ENCODE data around the gene HOXA11.
A peak's percentile ranks its signal among the peaks of the same experiment; 100 is the strongest.

Gene HOXA11

DNA sequence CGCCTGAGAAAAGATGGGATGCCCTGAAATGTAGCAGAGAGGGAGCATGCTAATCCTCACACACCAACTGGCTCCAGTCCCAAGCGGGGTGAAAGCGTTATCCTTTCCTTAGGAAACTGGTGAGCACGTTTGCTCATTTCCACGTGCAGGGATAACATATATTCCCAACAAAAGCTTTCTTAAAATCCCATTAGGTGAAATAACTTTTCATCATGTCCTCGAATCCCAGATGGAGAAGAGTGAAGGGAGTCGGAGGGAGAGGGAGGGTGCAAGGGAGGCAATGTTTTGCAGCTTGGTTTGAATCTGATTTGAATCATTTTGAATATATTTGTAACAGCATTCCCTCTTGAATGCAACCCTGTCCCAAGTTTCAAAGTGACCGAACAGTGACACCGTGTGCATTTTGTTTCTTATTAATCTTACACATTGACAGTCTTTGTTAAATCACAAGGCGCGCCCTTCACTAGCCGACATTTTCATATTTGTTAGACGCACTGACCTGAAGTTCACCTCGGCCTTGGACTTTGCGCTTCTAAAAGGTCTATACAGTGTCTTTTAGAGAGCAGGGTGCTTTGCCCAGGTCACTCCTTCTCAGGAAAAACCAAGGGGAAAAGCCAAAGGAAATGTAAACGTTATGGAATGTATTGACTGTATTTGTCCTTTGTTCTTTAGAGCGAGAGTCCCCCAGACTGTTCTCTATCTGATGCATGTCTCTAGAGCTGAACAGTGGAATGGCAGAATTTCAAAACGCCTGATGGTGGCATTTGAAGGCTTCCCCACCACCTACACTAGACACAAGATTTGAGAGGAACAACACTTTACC, 51.4 kb downstream of the HOXA11 start:
- DNase-seq (ENCODE audit: low read depth) = no peak
- TF ChIP-seq, protein P1, sequence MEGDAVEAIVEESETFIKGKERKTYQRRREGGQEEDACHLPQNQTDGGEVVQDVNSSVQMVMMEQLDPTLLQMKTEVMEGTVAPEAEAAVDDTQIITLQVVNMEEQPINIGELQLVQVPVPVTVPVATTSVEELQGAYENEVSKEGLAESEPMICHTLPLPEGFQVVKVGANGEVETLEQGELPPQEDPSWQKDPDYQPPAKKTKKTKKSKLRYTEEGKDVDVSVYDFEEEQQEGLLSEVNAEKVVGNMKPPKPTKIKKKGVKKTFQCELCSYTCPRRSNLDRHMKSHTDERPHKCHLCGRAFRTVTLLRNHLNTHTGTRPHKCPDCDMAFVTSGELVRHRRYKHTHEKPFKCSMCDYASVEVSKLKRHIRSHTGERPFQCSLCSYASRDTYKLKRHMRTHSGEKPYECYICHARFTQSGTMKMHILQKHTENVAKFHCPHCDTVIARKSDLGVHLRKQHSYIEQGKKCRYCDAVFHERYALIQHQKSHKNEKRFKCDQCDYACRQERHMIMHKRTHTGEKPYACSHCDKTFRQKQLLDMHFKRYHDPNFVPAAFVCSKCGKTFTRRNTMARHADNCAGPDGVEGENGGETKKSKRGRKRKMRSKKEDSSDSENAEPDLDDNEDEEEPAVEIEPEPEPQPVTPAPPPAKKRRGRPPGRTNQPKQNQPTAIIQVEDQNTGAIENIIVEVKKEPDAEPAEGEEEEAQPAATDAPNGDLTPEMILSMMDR (conservative IDR thresholded peaks at IDR 0.05; ENCODE audit: control insufficient read depth, insufficient read depth, low read depth, low read length) = no peak

DNA sequence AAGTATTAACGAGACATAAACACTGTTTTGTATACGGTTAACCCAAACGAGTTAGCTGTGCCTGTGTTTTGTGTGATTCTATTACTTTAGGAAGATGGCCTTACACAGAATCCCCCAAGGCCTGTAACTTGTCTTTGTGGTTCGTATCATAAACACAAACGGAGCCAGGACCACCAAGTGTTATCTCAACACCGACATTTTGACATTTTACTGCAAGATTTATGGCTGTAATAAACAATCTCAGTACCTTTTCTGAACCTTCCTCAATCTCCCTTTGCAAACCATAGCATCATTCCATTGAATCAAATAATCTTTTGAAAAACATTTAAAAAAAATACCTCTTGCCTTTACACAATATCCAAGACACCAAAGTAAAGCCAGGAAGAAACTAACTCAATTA, 52.1 kb downstream of the HOXA11 start:
- H3K4me3 ChIP-seq (ENCODE audit: control insufficient read depth, low read depth, low read length) = no peak overlapping the region
- DNase-seq (ENCODE audit: low read depth) = no peak
- TF ChIP-seq, protein P1 (conservative IDR thresholded peaks at IDR 0.05; ENCODE audit: control insufficient read depth, insufficient read depth, low read depth, low read length) = no peak

More for the DNA sequence above, 51.4 kb downstream of the HOXA11 start:
- no peak overlapping the region for H3K4me3 ChIP-seq (ENCODE audit: control insufficient read depth, low read depth, low read length)

DNA sequence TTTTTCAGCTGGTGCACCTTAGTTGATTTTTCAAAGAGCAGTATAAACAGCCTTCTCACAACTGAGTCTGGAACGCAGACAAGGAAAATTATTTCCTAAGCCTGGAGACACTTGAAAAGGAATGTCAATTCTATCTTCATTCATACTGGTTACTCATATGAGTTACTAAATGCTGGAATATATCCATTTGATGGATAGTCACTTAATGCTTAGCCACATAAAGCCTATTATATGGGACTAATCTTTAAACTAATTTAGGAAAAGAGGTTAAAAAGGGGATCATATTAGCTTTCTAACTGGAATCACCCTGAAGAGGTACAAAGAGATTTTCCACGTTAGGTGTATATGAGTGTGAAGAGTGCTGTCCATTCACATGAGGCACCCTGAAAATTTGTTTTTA, 52.8 kb downstream of the HOXA11 start:
- no peak for DNase-seq (ENCODE audit: low read depth)
- H3K4me3 ChIP-seq (ENCODE audit: control insufficient read depth, low read depth, low read length) = no peak overlapping the region
- TF ChIP-seq, protein P1 (conservative IDR thresholded peaks at IDR 0.05; ENCODE audit: control insufficient read depth, insufficient read depth, low read depth, low read length) = no peak

DNA sequence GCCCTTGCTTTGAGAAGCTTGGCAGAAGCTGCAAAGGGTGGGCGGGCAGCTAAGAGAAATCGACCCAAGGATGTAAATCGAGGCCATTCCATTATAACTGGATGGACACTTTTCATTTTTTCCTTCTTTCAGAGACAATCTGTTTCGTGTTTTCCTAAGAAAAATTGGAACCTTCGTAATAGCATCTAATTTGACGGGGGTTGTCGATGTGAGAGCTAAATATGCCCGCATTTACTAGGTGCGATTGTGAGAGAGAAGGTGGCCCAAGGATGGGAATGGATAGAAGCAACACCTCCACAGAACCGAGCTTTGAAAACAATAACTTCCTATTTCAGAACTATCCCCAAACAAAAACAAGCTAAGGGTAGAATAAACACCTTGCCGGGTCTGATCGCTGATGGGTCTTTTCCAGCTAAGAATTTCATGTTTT, 53.6 kb downstream of the HOXA11 start:
- no peak for DNase-seq (ENCODE audit: low read depth)
- TF ChIP-seq, protein P1 (conservative IDR thresholded peaks at IDR 0.05; ENCODE audit: control insufficient read depth, insufficient read depth, low read depth, low read length) = no peak
- H3K4me3 ChIP-seq (ENCODE audit: control insufficient read depth, low read depth, low read length) = peak overlapping the region; percentile 74
